ENCODE results near the gene RGS10.

- TF ChIP-seq POLR2A (IDR thresholded peaks at IDR 0.05) (no peak), CTCF (IDR thresholded peaks at IDR 0.05) (no peak)
These were observed 49.4 kb downstream of the RGS10 start for GRCh38 chr10:119493155-119493554.
